Thymus (tissue), 11 donors: Measurements from ENCODE around the gene NRG2. TPM values are rescaled to one million over a fixed set of nuclear protein-coding genes. Genes with fewer than 3 reads are reported as not detected.

ENCODE experiments used
- DNase-seq, 9 donors: peaks; one replicate each; pipeline ENCODE4 v3.0.0-alpha.2; 2013; ENCODE audit warnings: low spot score in 9 of 9, low read depth in 6 of 9, missing footprints in 1 of 9
- H3K27ac ChIP-seq, 2 donors: one replicate each; pipeline ENCODE4 v1.5.1; 2013; ENCODE audit warnings: control low read depth in 1 of 2, low read depth in 1 of 2, low read length in 1 of 2, mild to moderate bottlenecking in 1 of 2, moderate library complexity in 1 of 2
- H3K27me3 ChIP-seq, 2 donors: one replicate each; pipeline ENCODE4 v1.5.1; 2013; ENCODE audit warnings: low read length in 1 of 2; ENCODE audit not compliant: control insufficient read depth in 2 of 2, insufficient read depth in 1 of 2
- H3K36me3 ChIP-seq, 2 donors: one replicate each; pipeline ENCODE4 v1.5.1; 2013; ENCODE audit warnings: low read length in 1 of 2, mild to moderate bottlenecking in 1 of 2, moderate library complexity in 1 of 2; ENCODE audit not compliant: control insufficient read depth in 2 of 2, insufficient read depth in 2 of 2
- H3K4me1 ChIP-seq, 2 donors: one replicate each; pipeline ENCODE4 v1.5.1; 2013; ENCODE audit warnings: low read length in 2 of 2; ENCODE audit not compliant: control insufficient read depth in 2 of 2, insufficient read depth in 2 of 2
- H3K4me3 ChIP-seq, 2 donors: one replicate each; pipeline ENCODE4 v1.5.1; 2013; ENCODE audit warnings: low read length in 2 of 2, control low read depth in 1 of 2, mild to moderate bottlenecking in 1 of 2
- H3K9me3 ChIP-seq, 2 donors: one replicate each; pipeline ENCODE4 v1.5.1; 2013; ENCODE audit warnings: low read length in 1 of 2, mild to moderate bottlenecking in 1 of 2; ENCODE audit not compliant: control insufficient read depth in 2 of 2, insufficient read depth in 1 of 2
- WGBS: extraction: QIAGEN DNeasy Blood & Tissue Kit; methylation state at CpG from one replicate; pipeline ENCODE4 v1.1.7; 2013; 5-methylcytosine and 5-hydroxymethylcytosine counted together
- polyA plus RNA-seq: library from polyadenylated mRNA; stranded (reverse); fragments of 200-250 nt; gene quantifications from one replicate; pipeline ENCODE4 v1.2.3, GENCODE V29; 2013
- total RNA-seq: library from RNA; stranded (reverse); fragments of 120-200 nt; gene quantifications from one replicate; pipeline ENCODE4 v1.2.4, GENCODE V29; 2013
- donor health status: healthy.

Gene NRG2
- total and polyA plus RNA-seq, 2 donors = 0.38 to 0.96 TPM

- Histone ChIP-seq H3K27me3 (peaks cover 0 to 54% of the 10 kb centered on the region in 2 donors), H3K4me1 (no peaks in the 10 kb centered on the region), H3K36me3 (no peaks in the 10 kb centered on the region), H3K27ac (no peak overlapping the region), H3K4me3 (no peak overlapping the region), H3K9me3 (peaks cover 0 to 4% of the 10 kb centered on the region in 2 donors)
- 97% methylated on average over 2 of the region's 2 CpGs for WGBS
- no peak for DNase-seq
Observed at GRCh38 chr5:139803978-139804377, 239.1 kb downstream of the NRG2 start.

- DNase-seq = no peak
Observed at GRCh38 chr5:139799359-139799758, 243.7 kb downstream of the NRG2 start.

GRCh38 chr5:139798883-139799282 is 244.2 kb downstream of the NRG2 start:
- H3K4me3 ChIP-seq = no peak overlapping the region
- H3K27me3 ChIP-seq = peaks cover 41 to 95% of the 10 kb centered on the region in 2 donors
- peaks cover 0 to 3% of the 10 kb centered on the region in 2 donors for H3K4me1 ChIP-seq
- no peak for DNase-seq
- WGBS = 88% methylated on average over 2 of the region's 2 CpGs
- H3K27ac ChIP-seq = no peak overlapping the region
- H3K36me3 ChIP-seq = no peaks in the 10 kb centered on the region
- H3K9me3 ChIP-seq = peaks cover 0 to 4% of the 10 kb centered on the region in 2 donors

More at GRCh38 chr5:139799359-139799758, 243.7 kb downstream of the NRG2 start:
- no peaks in the 10 kb centered on the region for H3K36me3 ChIP-seq
- H3K27me3 ChIP-seq = peaks cover 37 to 91% of the 10 kb centered on the region in 2 donors
- H3K4me3 ChIP-seq = no peak overlapping the region
- no peak overlapping the region for H3K27ac ChIP-seq
- peaks cover 0 to 4% of the 10 kb centered on the region in 2 donors for H3K9me3 ChIP-seq
- peaks cover 0 to 3% of the 10 kb centered on the region in 2 donors for H3K4me1 ChIP-seq

- no peaks in the 10 kb centered on the region for H3K36me3 ChIP-seq
- no peak for DNase-seq
- 76% methylated on average over 9 of the region's 9 CpGs for WGBS
- H3K4me1 ChIP-seq = peaks cover 0 to 3% of the 10 kb centered on the region in 2 donors
- no peak overlapping the region for H3K27ac ChIP-seq
- H3K9me3 ChIP-seq = no peaks in the 10 kb centered on the region
- no peak overlapping the region for H3K4me3 ChIP-seq
- peaks cover 48 to 95% of the 10 kb centered on the region in 2 donors for H3K27me3 ChIP-seq
Observed at GRCh38 chr5:139797856-139798510, 245.1 kb downstream of the NRG2 start.

GRCh38 chr5:139797335-139797734 is 245.8 kb downstream of the NRG2 start:
- Histone ChIP-seq H3K4me3 (no peak overlapping the region), H3K27ac (no peak overlapping the region), H3K36me3 (no peaks in the 10 kb centered on the region), H3K9me3 (no peaks in the 10 kb centered on the region), H3K27me3 (peaks cover 50 to 95% of the 10 kb centered on the region in 2 donors), H3K4me1 (peaks cover 0 to 3% of the 10 kb centered on the region in 2 donors)
- no peak for DNase-seq
- WGBS = 76% methylated on average over 3 of the region's 3 CpGs

Other genes with a start within 250 kb of the NRG2 start
- gene PSD2, start 247.5 kb downstream of the NRG2 start, total RNA-seq = 0.90 TPM
- 0.82 TPM for gene PSD2, start 247.5 kb downstream of the NRG2 start, polyA plus RNA-seq
- 4.7 TPM for gene PURA, start 70.8 kb upstream of the NRG2 start, total RNA-seq
- 5.9 TPM for gene PURA, start 70.8 kb upstream of the NRG2 start, polyA plus RNA-seq
- 1.5 TPM for gene IGIP, start 82.6 kb upstream of the NRG2 start, total RNA-seq
- gene IGIP, start 82.6 kb upstream of the NRG2 start, polyA plus RNA-seq = 9.2 TPM
- gene CYSTM1, start 131.9 kb upstream of the NRG2 start, total RNA-seq = 23.1 TPM
- gene CYSTM1, start 131.9 kb upstream of the NRG2 start, polyA plus RNA-seq = 44.7 TPM